Natural killer cell (primary cell): ENCODE results near the gene AR. TPM values are rescaled to one million over a fixed set of nuclear protein-coding genes. Genes with fewer than 3 reads are reported as not detected.

ENCODE experiments used
- ATAC-seq, 3 donors: fragments of 150-1000 bp in 2 of 3; fragments of 200-7000 bp in 1 of 3; cut with Tn5 transposase; 1 replicate in 1 of 3; 2 replicates in 2 of 3; pipeline ENCODE4 v1.10.0; 2021; ENCODE audit warnings: mild to moderate bottlenecking in 2 of 3, moderate library complexity in 2 of 3
- DNase-seq, 2 donors: peaks; one replicate each; pipeline versions ENCODE4 v3.0.0 to v3.0.0-alpha.2; 2013 to 2021; ENCODE audit warnings: mixed read lengths in 1 of 2
- H3K27ac ChIP-seq: one replicate; pipeline ENCODE4 v1.5.1; 2013; ENCODE audit warnings: mild to moderate bottlenecking, low read length
- H3K27me3 ChIP-seq: one replicate; pipeline ENCODE4 v1.6.1; 2013; ENCODE audit warnings: low read length; ENCODE audit not compliant: control insufficient read depth, insufficient read depth
- H3K36me3 ChIP-seq: one replicate; pipeline ENCODE4 v1.6.1; 2013; ENCODE audit warnings: low read length; ENCODE audit not compliant: control insufficient read depth, insufficient read depth
- H3K4me1 ChIP-seq: one replicate; pipeline ENCODE4 v1.6.1; 2013; ENCODE audit warnings: low read length; ENCODE audit not compliant: control insufficient read depth, insufficient read depth
- H3K4me3 ChIP-seq: one replicate; pipeline ENCODE4 v1.5.1; 2013; ENCODE audit warnings: low read length
- H3K9me3 ChIP-seq: one replicate; pipeline ENCODE4 v1.6.1; 2013; ENCODE audit warnings: low read length; ENCODE audit not compliant: control insufficient read depth, insufficient read depth
- H3K27ac Mint-ChIP-seq, 2 donors: one replicate each; pipeline ENCODE4 v1.8.0; 2022; ENCODE audit warnings: mild to moderate bottlenecking in 2 of 2, mixed read lengths in 2 of 2, moderate library complexity in 1 of 2
- H3K27me3 Mint-ChIP-seq, 2 donors: one replicate each; pipeline ENCODE4 v1.8.0; 2022; ENCODE audit warnings: low read depth in 2 of 2, mixed read lengths in 2 of 2
- H3K36me3 Mint-ChIP-seq: one replicate; pipeline ENCODE4 v1.8.0; 2022; ENCODE audit warnings: mixed read lengths
- H3K4me1 Mint-ChIP-seq, 2 donors: one replicate each; pipeline ENCODE4 v1.8.0; 2022; ENCODE audit warnings: mixed read lengths in 2 of 2
- H3K4me3 Mint-ChIP-seq: one replicate; pipeline ENCODE4 v1.8.0; 2022; ENCODE audit warnings: mild to moderate bottlenecking, moderate library complexity, mixed read lengths
- H3K9me3 Mint-ChIP-seq, 2 donors: one replicate each; pipeline ENCODE4 v1.8.0; 2022; ENCODE audit warnings: mixed read lengths in 2 of 2
- WGBS: methylation state at CpG from one replicate; pipeline ENCODE4 v1.1.7; 2013; ENCODE audit warnings: missing lambda C conversion rate; ENCODE audit not compliant: insufficient coverage; 5-methylcytosine and 5-hydroxymethylcytosine counted together
- intact Hi-C: fragments of 100-400 bp; cut with micrococcal nuclease; formaldehyde crosslinking; loops from one replicate; pipeline ENCODE4 v1.14.2; 2022
- total RNA-seq, 4 donors: library from RNA; stranded (reverse); fragments of 120-200 nt in 1 of 4; gene quantifications; one replicate each; pipeline versions ENCODE4 v1.2.3 to v1.2.4, GENCODE V29; 2013 to 2022
- TF ChIP-seq, protein P1 (sequence below): fragments of 200-600 bp; IDR thresholded peaks from one replicate; pipeline ENCODE4 v1.8.0; 2022; ENCODE audit warnings: antibody characterized with exemption

The AR gene
- total RNA-seq, 3 donors from 2014 or later (not counting 1 experiment from before 2014, with no cell fraction given): 0.02 TPM; not detected in 2

GRCh38 chrX:67724359-67725110 lies 180.7 kb downstream of the AR start:
- WGBS: 77% methylated on average over 1 of the region's 5 CpGs
- TF ChIP-seq, protein P1, sequence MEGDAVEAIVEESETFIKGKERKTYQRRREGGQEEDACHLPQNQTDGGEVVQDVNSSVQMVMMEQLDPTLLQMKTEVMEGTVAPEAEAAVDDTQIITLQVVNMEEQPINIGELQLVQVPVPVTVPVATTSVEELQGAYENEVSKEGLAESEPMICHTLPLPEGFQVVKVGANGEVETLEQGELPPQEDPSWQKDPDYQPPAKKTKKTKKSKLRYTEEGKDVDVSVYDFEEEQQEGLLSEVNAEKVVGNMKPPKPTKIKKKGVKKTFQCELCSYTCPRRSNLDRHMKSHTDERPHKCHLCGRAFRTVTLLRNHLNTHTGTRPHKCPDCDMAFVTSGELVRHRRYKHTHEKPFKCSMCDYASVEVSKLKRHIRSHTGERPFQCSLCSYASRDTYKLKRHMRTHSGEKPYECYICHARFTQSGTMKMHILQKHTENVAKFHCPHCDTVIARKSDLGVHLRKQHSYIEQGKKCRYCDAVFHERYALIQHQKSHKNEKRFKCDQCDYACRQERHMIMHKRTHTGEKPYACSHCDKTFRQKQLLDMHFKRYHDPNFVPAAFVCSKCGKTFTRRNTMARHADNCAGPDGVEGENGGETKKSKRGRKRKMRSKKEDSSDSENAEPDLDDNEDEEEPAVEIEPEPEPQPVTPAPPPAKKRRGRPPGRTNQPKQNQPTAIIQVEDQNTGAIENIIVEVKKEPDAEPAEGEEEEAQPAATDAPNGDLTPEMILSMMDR: no peak

DNA sequence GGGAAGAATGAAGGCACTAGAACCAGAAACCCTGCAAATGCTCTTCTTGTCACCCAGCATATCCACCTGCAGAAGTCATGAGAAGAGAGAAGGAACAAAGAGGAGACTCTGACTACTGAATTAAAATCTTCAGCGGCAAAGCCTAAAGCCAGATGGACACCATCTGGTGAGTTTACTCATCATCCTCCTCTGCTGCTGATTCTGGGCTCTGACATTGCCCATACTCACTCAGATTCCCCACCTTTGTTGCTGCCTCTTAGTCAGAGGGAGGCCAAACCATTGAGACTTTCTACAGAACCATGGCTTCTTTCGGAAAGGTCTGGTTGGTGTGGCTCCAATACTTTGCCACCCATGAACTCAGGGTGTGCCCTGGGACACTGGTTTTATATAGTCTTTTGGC lies 181.7 kb downstream of the AR start:
- H3K4me3 ChIP-seq: no peak overlapping the region

More at GRCh38 chrX:67724359-67725110, 180.7 kb downstream of the AR start:
- no peak overlapping the region for H3K4me3 ChIP-seq
- ATAC-seq: no peak
- intact Hi-C loops: no loop called here
- no peaks in the 10 kb centered on the region for H3K36me3 Mint-ChIP-seq
- no peak overlapping the region for H3K4me3 Mint-ChIP-seq
- no peak for DNase-seq
- no peaks in the 10 kb centered on the region for H3K36me3 ChIP-seq
- H3K9me3 ChIP-seq: no peaks in the 10 kb centered on the region
- no peaks in the 10 kb centered on the region for H3K27me3 ChIP-seq
- H3K27ac ChIP-seq: no peak overlapping the region
- no peak overlapping the region for H3K27ac Mint-ChIP-seq
- no peaks in the 10 kb centered on the region for H3K27me3 Mint-ChIP-seq
- H3K4me1 ChIP-seq: no peaks in the 10 kb centered on the region
- H3K4me1 Mint-ChIP-seq: no peaks in the 10 kb centered on the region
- H3K9me3 Mint-ChIP-seq: no peaks in the 10 kb centered on the region

GRCh38 chrX:67726018-67726417 lies 182.2 kb downstream of the AR start:
- no CpG with 5 or more reads among the region's 1 CpG for WGBS
- Mint-ChIP-seq H3K4me3 (no peak overlapping the region), H3K27me3 (no peaks in the 10 kb centered on the region), H3K4me1 (no peaks in the 10 kb centered on the region), H3K27ac (no peak overlapping the region), H3K9me3 (no peaks in the 10 kb centered on the region), H3K36me3 (no peaks in the 10 kb centered on the region)
- H3K27me3 ChIP-seq: no peaks in the 10 kb centered on the region
- no peaks in the 10 kb centered on the region for H3K9me3 ChIP-seq
- H3K4me1 ChIP-seq: no peaks in the 10 kb centered on the region
- DNase-seq: no peak
- H3K27ac ChIP-seq: no peak overlapping the region
- no peak for ATAC-seq
- H3K36me3 ChIP-seq: no peaks in the 10 kb centered on the region
- intact Hi-C loops: no loop called here
- TF ChIP-seq, protein P1: no peak
- no peak overlapping the region for H3K4me3 ChIP-seq

More for the DNA sequence above, 181.7 kb downstream of the AR start:
- Mint-ChIP-seq H3K27me3 (no peaks in the 10 kb centered on the region), H3K4me3 (no peak overlapping the region), H3K36me3 (no peaks in the 10 kb centered on the region), H3K27ac (no peak overlapping the region), H3K9me3 (no peaks in the 10 kb centered on the region), H3K4me1 (no peaks in the 10 kb centered on the region)
- DNase-seq: no peak
- Histone ChIP-seq H3K4me1 (no peaks in the 10 kb centered on the region), H3K36me3 (no peaks in the 10 kb centered on the region), H3K27me3 (no peaks in the 10 kb centered on the region), H3K9me3 (no peaks in the 10 kb centered on the region), H3K27ac (no peak overlapping the region)
- WGBS: 100% methylated on average over 2 of the region's 2 CpGs
- intact Hi-C loops: no loop called here
- ATAC-seq: no peak
- TF ChIP-seq, protein P1: no peak

DNA sequence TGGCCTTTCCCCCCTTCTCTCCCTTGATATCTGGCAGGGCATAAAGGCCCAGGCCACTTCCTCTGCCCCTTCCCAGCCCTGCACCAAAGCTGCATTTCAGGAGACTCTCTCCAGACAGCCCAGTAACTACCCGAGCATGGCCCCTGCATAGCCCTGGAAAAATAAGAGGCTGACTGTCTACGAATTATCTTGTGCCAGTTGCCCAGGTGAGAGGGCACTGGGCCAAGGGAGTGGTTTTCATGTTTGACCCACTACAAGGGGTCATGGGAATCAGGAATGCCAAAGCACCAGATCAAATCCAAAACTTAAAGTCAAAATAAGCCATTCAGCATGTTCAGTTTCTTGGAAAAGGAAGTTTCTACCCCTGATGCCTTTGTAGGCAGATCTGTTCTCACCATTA lies 183.8 kb downstream of the AR start:
- no peak for DNase-seq
- no peaks in the 10 kb centered on the region for H3K4me1 Mint-ChIP-seq
- H3K4me3 ChIP-seq: no peak overlapping the region
- H3K9me3 Mint-ChIP-seq: no peaks in the 10 kb centered on the region
- no peaks in the 10 kb centered on the region for H3K36me3 Mint-ChIP-seq
- H3K27ac Mint-ChIP-seq: no peak overlapping the region
- H3K4me1 ChIP-seq: no peaks in the 10 kb centered on the region
- ATAC-seq: no peak
- TF ChIP-seq, protein P1: no peak
- H3K27ac ChIP-seq: no peak overlapping the region
- no peaks in the 10 kb centered on the region for H3K36me3 ChIP-seq
- intact Hi-C loops: no loop called here
- no peaks in the 10 kb centered on the region for H3K27me3 Mint-ChIP-seq
- H3K9me3 ChIP-seq: no peaks in the 10 kb centered on the region
- H3K4me3 Mint-ChIP-seq: no peak overlapping the region
- WGBS: 73% methylated on average over 2 of the region's 2 CpGs
- no peaks in the 10 kb centered on the region for H3K27me3 ChIP-seq
